Stimulated activated CD8-positive, alpha-beta memory T cell treated with anti-CD3 and anti-CD28 coated beads, Interleukin-12 subunit alpha, Interleukin-12 subunit beta, amount 100 ng/mL, for 4 hours (primary cell): ENCODE data around the gene DIP2B.
"Not testable (repeated sequence)": the region's sequence is repeated elsewhere in the genome, so short reads cannot be mapped to it uniquely, and the experiment has no call there.

Experiments
- DNase-seq: peaks from one replicate; pipeline ENCODE4 v3.0.0-alpha.2; 2020; ENCODE audit warnings: low read depth

DIP2B gene

GRCh38 chr12:50520416-50521207 lies 15.8 kb downstream of the DIP2B start:
- DNase-seq, result no peak

GRCh38 chr12:50521781-50522180 lies 17.0 kb downstream of the DIP2B start:
- not testable (repeated sequence) for DNase-seq

- DNase-seq, result no peak
Observed at GRCh38 chr12:50523772-50524171, 19.0 kb downstream of the DIP2B start.

GRCh38 chr12:50524621-50525020 lies 19.8 kb downstream of the DIP2B start:
- no peak for DNase-seq

- no peak for DNase-seq
Observed at GRCh38 chr12:50525422-50525821, 20.6 kb downstream of the DIP2B start.

- DNase-seq, result no peak
Observed at GRCh38 chr12:50527359-50527726, 22.6 kb downstream of the DIP2B start.

- no peak for DNase-seq
Observed at GRCh38 chr12:50528800-50529199, 24.0 kb downstream of the DIP2B start.

- DNase-seq, result no peak
Observed at GRCh38 chr12:50529345-50529744, 24.6 kb downstream of the DIP2B start.

GRCh38 chr12:50530532-50530931 lies 25.7 kb downstream of the DIP2B start:
- DNase-seq, result no peak

GRCh38 chr12:50533203-50533584 lies 28.4 kb downstream of the DIP2B start:
- no peak for DNase-seq

- no peak for DNase-seq
Observed at GRCh38 chr12:50533971-50534370, 29.2 kb downstream of the DIP2B start.

GRCh38 chr12:50536831-50537537 lies 32.2 kb downstream of the DIP2B start:
- no peak for DNase-seq

GRCh38 chr12:50537538-50537919 lies 32.7 kb downstream of the DIP2B start:
- no peak for DNase-seq

- DNase-seq, result no peak
Observed at GRCh38 chr12:50538182-50538581, 33.4 kb downstream of the DIP2B start.

GRCh38 chr12:50541139-50541538 lies 36.4 kb downstream of the DIP2B start:
- no peak for DNase-seq

GRCh38 chr12:50542448-50542847 lies 37.7 kb downstream of the DIP2B start:
- no peak for DNase-seq

- DNase-seq, result not testable (repeated sequence)
Observed at GRCh38 chr12:50543188-50543587, 38.4 kb downstream of the DIP2B start.

- DNase-seq, result no peak
Observed at GRCh38 chr12:50545213-50545612, 40.4 kb downstream of the DIP2B start.

- DNase-seq, result no peak
Observed at GRCh38 chr12:50545786-50546185, 41.0 kb downstream of the DIP2B start.

GRCh38 chr12:50546441-50547318 lies 41.9 kb downstream of the DIP2B start:
- DNase-seq, result no peak

- no peak for DNase-seq
Observed at GRCh38 chr12:50547742-50548141, 43.0 kb downstream of the DIP2B start.

GRCh38 chr12:50549885-50550284 lies 45.1 kb downstream of the DIP2B start:
- DNase-seq, result no peak
